Gastrocnemius medialis (tissue), 4 donors: ENCODE results near the gene CYP2A6. TPM values are rescaled to one million over a fixed set of nuclear protein-coding genes. Genes with fewer than 3 reads are reported as not detected.
"Not testable (repeated sequence)": the region's sequence is repeated elsewhere in the genome, so short reads cannot be mapped to it uniquely, and the experiment has no call there.

Experiments used
- ATAC-seq, 2 donors: fragments of 150-250 bp; one replicate each; pipeline ENCODE4 v1.9.1; 2016
- DNase-seq, 2 donors: peaks; one replicate each; pipeline ENCODE4 v3.0.0-alpha.2; 2019
- H3K27ac ChIP-seq, 4 donors: fragments of 200-600 bp; sonication (generic); 1 replicate in 1 of 4; 2 replicates in 3 of 4; pipeline ENCODE4 v1.5.1; 2016 to 2018; ENCODE audit warnings: mild to moderate bottlenecking in 2 of 4, moderate library complexity in 1 of 4
- H3K27me3 ChIP-seq, 3 donors: fragments of 200-600 bp; sonication (generic) in 2 of 3; 1 replicate in 1 of 3; 2 replicates in 2 of 3; pipeline versions ENCODE4 v1.5.1 to v1.6.0; 2016 to 2019; ENCODE audit warnings: mild to moderate bottlenecking in 1 of 3, moderate library complexity in 1 of 3
- H3K36me3 ChIP-seq, 2 donors: fragments of 200-600 bp; sonication (generic) in 1 of 2; one replicate each; pipeline ENCODE4 v1.5.1; 2017 to 2018
- H3K4me1 ChIP-seq, 2 donors: fragments of 200-600 bp; sonication (generic) in 1 of 2; one replicate each; pipeline ENCODE4 v1.5.1; 2016 to 2017; ENCODE audit warnings: mild to moderate bottlenecking in 2 of 2
- H3K4me3 ChIP-seq, 4 donors: fragments of 200-600 bp; sonication (generic) in 3 of 4; 1 replicate in 1 of 4; 2 replicates in 3 of 4; pipeline ENCODE4 v1.5.1; 2016 to 2019; ENCODE audit warnings: mild to moderate bottlenecking in 2 of 4
- H3K9me3 ChIP-seq, 3 donors: fragments of 200-600 bp; sonication (generic) in 2 of 3; 1 replicate in 1 of 3; 2 replicates in 2 of 3; pipeline ENCODE4 v1.5.1; 2016 to 2019
- POLR2A ChIP-seq, 2 donors: fragments of 450-650 bp; IDR thresholded peaks; one replicate each; pipeline ENCODE4 v1.6.1; 2017; ENCODE audit warnings: antibody characterized with exemption in 2 of 2, mild to moderate bottlenecking in 2 of 2, moderate library complexity in 2 of 2
- in situ Hi-C, 4 donors: fragments of 200-750 bp; cut with MboI; loops; one replicate each; pipeline versions ENCODE4 v1.15.0 to v1.8.0; 2017; ENCODE audit warnings: low sequenced_read_pairs in 4 of 4
- intact Hi-C: fragments of 100-400 bp; cut with DNase I; formaldehyde crosslinking; loops from one replicate; pipeline ENCODE4 v1.15.1; 2023; ENCODE audit warnings: low total_unique reads
- total RNA-seq, 4 donors: library from RNA; depleted of rRNA; stranded (reverse); fragments of >200 nt; gene quantifications; one replicate each; pipeline versions ENCODE4 v1.1.0 to v1.2.3, GENCODE V29; 2016
- TF ChIP-seq, protein P1 (sequence below), 5 experiments: fragments of 450-650 bp in 3 of 5; fragments of 200-600 bp in 2 of 5; sonication (generic) in 2 of 5; IDR thresholded peaks in 4 of 5; conservative IDR thresholded peaks in 1 of 5; 1 replicate in 4 of 5; 2 replicates in 1 of 5; pipeline ENCODE4 v1.5.1; 2016 to 2019; ENCODE audit warnings: antibody characterized with exemption in 5 of 5, mild to moderate bottlenecking in 3 of 5, moderate library complexity in 3 of 5

CYP2A6 gene
- total RNA-seq, 4 donors from 2014 or later = 0.16 to 0.20 TPM; not detected in 2

DNA sequence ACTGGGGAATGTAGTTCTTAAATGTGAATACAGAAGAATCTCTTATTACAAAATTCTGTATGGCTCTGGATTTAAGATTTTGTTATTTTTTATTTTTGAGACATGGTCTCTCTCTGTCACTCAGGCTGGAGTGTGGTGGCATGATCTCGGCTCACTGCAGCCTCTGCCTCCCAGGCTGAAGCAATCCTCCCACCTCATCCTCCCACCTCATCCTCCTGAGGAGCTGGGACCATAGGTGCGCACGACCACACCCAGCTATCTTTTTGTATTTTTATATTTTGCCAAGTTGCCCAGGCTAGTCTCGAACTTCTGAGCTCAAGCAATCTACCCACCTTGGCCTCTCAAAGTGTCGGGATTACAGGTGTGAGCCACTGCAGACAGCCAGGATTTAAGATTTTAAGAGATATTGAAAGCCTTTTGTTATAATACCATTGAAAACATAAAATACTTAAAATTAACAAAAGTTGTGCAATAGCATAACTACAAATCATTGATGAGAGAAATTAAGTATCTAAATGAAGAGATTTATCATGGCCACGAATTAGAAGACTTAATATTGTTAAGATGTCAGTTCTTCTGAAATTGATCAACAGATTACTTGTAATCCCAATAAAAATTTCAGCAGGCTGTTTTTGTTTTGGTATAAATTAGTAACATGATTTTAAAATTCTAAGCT lies 13.4 kb downstream of the CYP2A6 start:
- intact Hi-C loops = no loop called here
- no peaks in the 10 kb centered on the region for H3K4me1 ChIP-seq
- H3K27ac ChIP-seq = no peak overlapping the region
- no peak for TF ChIP-seq POLR2A (IDR thresholded peaks at IDR 0.05)
- TF ChIP-seq, protein P1, sequence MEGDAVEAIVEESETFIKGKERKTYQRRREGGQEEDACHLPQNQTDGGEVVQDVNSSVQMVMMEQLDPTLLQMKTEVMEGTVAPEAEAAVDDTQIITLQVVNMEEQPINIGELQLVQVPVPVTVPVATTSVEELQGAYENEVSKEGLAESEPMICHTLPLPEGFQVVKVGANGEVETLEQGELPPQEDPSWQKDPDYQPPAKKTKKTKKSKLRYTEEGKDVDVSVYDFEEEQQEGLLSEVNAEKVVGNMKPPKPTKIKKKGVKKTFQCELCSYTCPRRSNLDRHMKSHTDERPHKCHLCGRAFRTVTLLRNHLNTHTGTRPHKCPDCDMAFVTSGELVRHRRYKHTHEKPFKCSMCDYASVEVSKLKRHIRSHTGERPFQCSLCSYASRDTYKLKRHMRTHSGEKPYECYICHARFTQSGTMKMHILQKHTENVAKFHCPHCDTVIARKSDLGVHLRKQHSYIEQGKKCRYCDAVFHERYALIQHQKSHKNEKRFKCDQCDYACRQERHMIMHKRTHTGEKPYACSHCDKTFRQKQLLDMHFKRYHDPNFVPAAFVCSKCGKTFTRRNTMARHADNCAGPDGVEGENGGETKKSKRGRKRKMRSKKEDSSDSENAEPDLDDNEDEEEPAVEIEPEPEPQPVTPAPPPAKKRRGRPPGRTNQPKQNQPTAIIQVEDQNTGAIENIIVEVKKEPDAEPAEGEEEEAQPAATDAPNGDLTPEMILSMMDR (IDR thresholded peaks at IDR 0.05 in 4 of 5, conservative IDR thresholded peaks at IDR 0.05 in 1 of 5) = no peak
- DNase-seq = no peak
- H3K36me3 ChIP-seq = no peaks in the 10 kb centered on the region
- no peaks in the 10 kb centered on the region for H3K27me3 ChIP-seq
- no peak for ATAC-seq
- H3K4me3 ChIP-seq = no peak overlapping the region
- no peaks in the 10 kb centered on the region for H3K9me3 ChIP-seq
- in situ Hi-C loops = no loop called here

DNA sequence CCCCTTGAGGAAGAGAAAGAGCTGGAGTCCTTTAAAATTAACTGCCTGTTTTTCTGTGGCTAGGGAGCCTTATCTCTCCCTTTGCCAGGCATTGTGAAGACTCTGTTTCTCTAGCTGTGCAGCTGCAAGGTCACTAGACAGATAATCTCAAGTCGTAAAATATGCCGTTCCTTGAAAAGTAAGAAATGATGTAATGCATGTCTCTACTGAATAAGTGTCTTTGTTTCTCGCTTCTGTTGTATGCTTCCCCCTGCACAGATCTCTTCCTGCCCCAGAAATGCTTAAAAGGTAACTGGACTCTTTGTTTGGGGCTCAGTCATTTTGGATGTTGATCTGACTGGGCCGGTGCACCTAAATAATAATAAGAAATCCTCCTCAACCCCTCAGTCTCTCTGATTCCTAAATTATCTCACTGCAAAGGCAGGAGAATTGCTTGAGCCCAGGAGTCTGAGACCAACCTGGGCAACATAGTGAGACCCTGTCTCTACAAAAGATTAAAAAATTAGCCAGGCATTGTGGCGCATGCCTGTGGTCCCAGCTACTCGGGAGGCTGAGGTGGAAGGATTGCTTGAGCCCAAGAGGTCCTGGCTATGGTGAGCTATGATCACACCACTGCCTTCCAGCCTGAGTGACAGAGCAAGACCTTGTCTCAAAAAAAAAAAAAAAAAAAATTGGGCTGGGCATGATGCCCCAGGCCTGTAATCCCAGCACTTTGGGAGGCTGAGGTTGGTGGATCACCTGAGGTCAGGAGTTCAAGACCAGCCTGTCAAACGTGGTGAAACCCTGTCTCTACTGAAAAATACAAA lies 16.3 kb downstream of the CYP2A6 start:
- DNase-seq, ATAC-seq, intact Hi-C loops, H3K27ac ChIP-seq, H3K9me3 ChIP-seq, in situ Hi-C loops, H3K4me1 ChIP-seq, H3K27me3 ChIP-seq, H3K4me3 ChIP-seq, H3K36me3 ChIP-seq: not testable (repeated sequence)

DNA sequence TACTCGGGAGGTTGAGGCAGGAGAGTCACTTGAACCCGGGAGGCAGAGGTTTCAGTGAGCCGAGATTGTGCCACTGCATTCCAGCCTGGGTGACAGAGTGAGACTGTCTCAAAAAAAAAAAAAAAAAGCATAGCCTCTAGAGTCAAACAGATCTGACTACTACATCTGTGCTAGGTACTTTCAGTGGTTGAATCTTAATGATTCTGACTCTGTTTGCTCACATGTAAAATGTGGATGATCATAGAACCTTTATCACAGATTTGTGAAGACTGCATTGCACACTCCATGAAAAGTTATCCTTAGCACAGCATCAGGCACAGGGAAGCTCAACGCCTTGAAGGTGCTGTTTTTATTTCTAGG lies 17.8 kb downstream of the CYP2A6 start:
- H3K27ac ChIP-seq, H3K4me3 ChIP-seq, intact Hi-C loops, H3K4me1 ChIP-seq, in situ Hi-C loops, DNase-seq, ATAC-seq, H3K27me3 ChIP-seq, H3K9me3 ChIP-seq, H3K36me3 ChIP-seq: not testable (repeated sequence)

DNA sequence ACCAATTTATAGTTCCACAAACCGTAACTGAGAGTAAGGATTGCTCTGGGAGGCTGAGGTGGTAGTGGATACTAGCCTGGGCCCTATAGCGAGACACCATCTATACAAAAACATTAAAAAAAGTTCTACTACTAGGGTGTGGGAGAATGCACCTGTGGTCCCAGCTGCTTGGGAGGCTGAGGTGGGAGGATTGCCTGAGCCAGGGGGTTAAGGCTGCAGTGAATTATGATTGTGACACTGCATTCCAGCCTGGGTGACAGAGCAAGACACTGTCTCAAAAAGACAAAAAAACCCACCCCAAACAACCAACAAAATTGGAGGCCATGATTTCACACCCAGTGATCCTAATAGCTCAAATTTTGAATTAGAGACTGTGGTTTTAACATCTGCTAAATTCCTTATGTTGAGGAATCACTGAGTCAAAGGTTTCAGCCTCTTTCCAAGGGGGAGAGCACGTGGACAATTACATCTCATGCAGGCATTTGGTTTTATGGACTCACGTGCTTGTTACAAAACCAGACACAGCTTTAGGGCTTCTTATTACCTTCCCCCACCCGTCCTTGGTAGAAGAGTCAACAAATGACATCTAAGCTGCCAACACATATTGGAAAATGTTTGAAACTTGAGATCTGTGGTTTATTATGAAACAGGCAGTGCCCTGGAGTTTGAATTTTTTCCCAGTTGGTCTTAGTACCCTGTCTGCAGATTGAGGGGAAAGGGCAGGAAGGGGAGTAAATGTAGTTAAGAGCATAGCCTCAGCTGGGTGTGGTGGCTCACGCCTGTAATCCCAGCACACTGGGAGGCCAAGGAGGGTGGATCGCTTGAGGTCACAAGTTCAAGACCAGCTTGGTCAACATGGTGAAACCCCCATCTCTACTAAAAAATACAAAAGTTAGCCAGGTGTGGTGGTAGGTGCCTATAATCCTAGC lies 18.5 kb downstream of the CYP2A6 start:
- H3K27ac ChIP-seq = peak overlapping the region in 1 of 4 donors; percentile 37
- no peaks in the 10 kb centered on the region for H3K36me3 ChIP-seq
- H3K4me3 ChIP-seq = no peak overlapping the region
- H3K27me3 ChIP-seq = no peaks in the 10 kb centered on the region
- in situ Hi-C loops (no loop called here), intact Hi-C loops (no loop called here)
- H3K9me3 ChIP-seq = no peaks in the 10 kb centered on the region
- TF ChIP-seq, protein P1 (IDR thresholded peaks at IDR 0.05 in 4 of 5, conservative IDR thresholded peaks at IDR 0.05 in 1 of 5) = no peak
- peak; percentile 39 to 45 for DNase-seq
- no peaks in the 10 kb centered on the region for H3K4me1 ChIP-seq
- peak; percentile 86 to 88 for ATAC-seq

DNA sequence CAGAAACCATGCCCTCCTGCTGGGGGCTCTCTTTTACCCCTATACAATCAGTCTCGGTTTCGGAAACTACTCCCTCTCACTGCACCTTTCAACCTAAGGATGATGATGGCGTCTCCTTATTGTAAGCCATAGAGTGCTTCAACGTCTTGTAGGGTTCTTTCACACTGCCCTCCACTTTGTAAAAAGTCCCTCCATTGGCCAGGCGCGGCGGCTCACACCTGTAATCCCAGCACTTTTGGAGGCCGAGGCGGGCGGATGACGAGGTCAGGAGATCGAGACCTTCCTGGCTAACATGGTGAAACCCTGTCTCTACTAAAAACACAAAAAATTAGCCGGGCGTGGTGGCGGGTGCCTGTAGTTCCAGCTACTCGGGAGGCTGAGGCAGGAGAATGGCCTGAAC lies 19.5 kb downstream of the CYP2A6 start:
- H3K36me3 ChIP-seq, ATAC-seq, in situ Hi-C loops, intact Hi-C loops, H3K4me3 ChIP-seq, H3K27me3 ChIP-seq, DNase-seq, H3K4me1 ChIP-seq, H3K9me3 ChIP-seq, H3K27ac ChIP-seq: not testable (repeated sequence)

DNA sequence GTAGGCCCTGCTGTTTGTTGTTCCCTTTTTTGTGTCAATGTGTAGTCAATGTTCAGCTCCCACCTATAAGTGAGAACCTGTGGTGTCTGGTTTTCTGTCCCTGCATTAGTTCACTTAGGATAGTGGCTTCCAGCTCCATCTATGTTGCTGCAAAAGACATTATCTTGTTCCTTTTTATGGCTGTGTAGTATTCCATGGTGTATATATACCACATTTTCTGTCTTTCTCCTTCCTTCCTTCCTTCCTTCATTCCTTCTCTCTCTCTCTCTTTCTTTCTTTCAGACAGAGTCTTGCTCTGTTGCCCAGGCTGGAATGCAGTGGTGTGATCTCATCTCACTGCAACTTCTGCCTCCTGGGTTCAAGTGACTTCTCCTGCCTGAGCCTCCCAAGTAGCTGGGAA lies 21.0 kb downstream of the CYP2A6 start:
- TF ChIP-seq POLR2A (IDR thresholded peaks at IDR 0.05) = no peak
- TF ChIP-seq, protein P1 (IDR thresholded peaks at IDR 0.05 in 4 of 5, conservative IDR thresholded peaks at IDR 0.05 in 1 of 5) = no peak
- no peak for ATAC-seq

More for the DNA sequence above, 21.0 kb downstream of the CYP2A6 start:
- no peaks in the 10 kb centered on the region for H3K4me1 ChIP-seq
- no peaks in the 10 kb centered on the region for H3K9me3 ChIP-seq
- no peaks in the 10 kb centered on the region for H3K36me3 ChIP-seq
- intact Hi-C loops = no loop called here
- no peaks in the 10 kb centered on the region for H3K27me3 ChIP-seq
- in situ Hi-C loops = loop anchor here in 1 of 4 donors (10.0 kb wide), 1 partner anchor 174 kb away; no protein-coding TSS in a partner anchor
- no peak overlapping the region for H3K4me3 ChIP-seq
- no peak overlapping the region for H3K27ac ChIP-seq
- no peak for DNase-seq
